Hematopoietic multipotent progenitor cell treated with erythropoietin and hydrocortisone succinate and interleukin-3 and kit ligand, for 4 days (in vitro differentiated cells): Measurements from ENCODE around the gene TMEM178B.
"Not testable (repeated sequence)": the region's sequence is repeated elsewhere in the genome, so short reads cannot be mapped to it uniquely, and the experiment has no call there.

Experiments used
- DNase-seq: peaks from one replicate; pipeline ENCODE4 v3.0.0-alpha.2; 2015

Gene TMEM178B

GRCh38 chr7:141317033-141317585, 243.2 kb downstream of the TMEM178B start:
- no peak for DNase-seq

GRCh38 chr7:141320287-141320686, 246.4 kb downstream of the TMEM178B start:
- no peak for DNase-seq

- DNase-seq, result no peak
Measured at GRCh38 chr7:141322383-141322782, 248.5 kb downstream of the TMEM178B start.

GRCh38 chr7:141323826-141324225, 250.0 kb downstream of the TMEM178B start:
- no peak for DNase-seq

- DNase-seq, result no peak
Measured at GRCh38 chr7:141324870-141325269, 251.0 kb downstream of the TMEM178B start.

- DNase-seq, result no peak
Measured at GRCh38 chr7:141325275-141325674, 251.4 kb downstream of the TMEM178B start.

GRCh38 chr7:141328290-141328689, 254.4 kb downstream of the TMEM178B start:
- DNase-seq, result no peak

- DNase-seq, result not testable (repeated sequence)
Measured at GRCh38 chr7:141330285-141330684, 256.4 kb downstream of the TMEM178B start.

GRCh38 chr7:141333459-141333858, 259.6 kb downstream of the TMEM178B start:
- peak; percentile 8 for DNase-seq

GRCh38 chr7:141335164-141335563, 261.3 kb downstream of the TMEM178B start:
- DNase-seq, result no peak

GRCh38 chr7:141339603-141340002, 265.7 kb downstream of the TMEM178B start:
- no peak for DNase-seq

GRCh38 chr7:141340991-141341390, 267.1 kb downstream of the TMEM178B start:
- no peak for DNase-seq

- DNase-seq, result no peak
Measured at GRCh38 chr7:141342621-141343408, 269.0 kb downstream of the TMEM178B start.

- DNase-seq, result no peak
Measured at GRCh38 chr7:141344153-141344935, 270.5 kb downstream of the TMEM178B start.

GRCh38 chr7:141348728-141349127, 274.9 kb downstream of the TMEM178B start:
- no peak for DNase-seq

GRCh38 chr7:141349338-141349737, 275.5 kb downstream of the TMEM178B start:
- no peak for DNase-seq

GRCh38 chr7:141349804-141350203, 275.9 kb downstream of the TMEM178B start:
- no peak for DNase-seq

GRCh38 chr7:141351175-141351574, 277.3 kb downstream of the TMEM178B start:
- no peak for DNase-seq

GRCh38 chr7:141352955-141353354, 279.1 kb downstream of the TMEM178B start:
- DNase-seq, result no peak

GRCh38 chr7:141354251-141354650, 280.4 kb downstream of the TMEM178B start:
- DNase-seq, result peak; percentile 19

GRCh38 chr7:141355032-141355431, 281.2 kb downstream of the TMEM178B start:
- no peak for DNase-seq

GRCh38 chr7:141356161-141356560, 282.3 kb downstream of the TMEM178B start:
- no peak for DNase-seq

- DNase-seq, result no peak
Measured at GRCh38 chr7:141358386-141358785, 284.5 kb downstream of the TMEM178B start.

GRCh38 chr7:141359262-141359661, 285.4 kb downstream of the TMEM178B start:
- DNase-seq, result no peak
